ENCODE results near the gene KCNC1. TPM values are rescaled to one million over a fixed set of nuclear protein-coding genes. Genes with fewer than 3 reads are reported as not detected.

KCNC1 gene
- total RNA-seq, 1 experiment from 2014 or later = 0.20 TPM

DNA sequence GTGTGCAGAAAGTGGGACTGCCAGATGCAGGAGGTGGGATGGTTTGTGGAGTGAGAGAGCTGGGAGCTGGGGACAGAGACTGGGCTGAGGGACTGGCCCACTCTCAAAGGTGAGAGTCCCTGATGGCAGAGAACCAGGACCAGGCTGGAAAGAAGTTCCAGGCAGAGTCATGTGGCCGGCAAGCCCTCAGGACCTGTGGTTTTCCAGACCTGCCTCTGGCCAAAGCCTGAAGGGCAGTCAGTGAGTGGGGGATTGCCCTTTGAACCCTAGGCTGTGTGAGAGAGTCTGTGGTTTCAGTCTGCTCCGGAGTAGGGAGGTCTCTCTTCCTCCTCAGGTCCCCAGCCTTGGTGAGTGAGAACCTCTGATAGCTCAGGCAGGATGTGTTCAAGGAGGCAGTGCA lies 17.0 kb downstream of the KCNC1 start (continued):
- TF ChIP-seq MXD4 (CRISPR knock-in tag; IDR thresholded peaks at IDR 0.05; ENCODE audit: borderline replicate concordance) (no peak), CBFB (CRISPR knock-in tag; IDR thresholded peaks at IDR 0.05; ENCODE audit: low read depth) (no peak), CREM (CRISPR knock-in tag; IDR thresholded peaks at IDR 0.05) (no peak)
- TF ChIP-seq, protein P1, sequence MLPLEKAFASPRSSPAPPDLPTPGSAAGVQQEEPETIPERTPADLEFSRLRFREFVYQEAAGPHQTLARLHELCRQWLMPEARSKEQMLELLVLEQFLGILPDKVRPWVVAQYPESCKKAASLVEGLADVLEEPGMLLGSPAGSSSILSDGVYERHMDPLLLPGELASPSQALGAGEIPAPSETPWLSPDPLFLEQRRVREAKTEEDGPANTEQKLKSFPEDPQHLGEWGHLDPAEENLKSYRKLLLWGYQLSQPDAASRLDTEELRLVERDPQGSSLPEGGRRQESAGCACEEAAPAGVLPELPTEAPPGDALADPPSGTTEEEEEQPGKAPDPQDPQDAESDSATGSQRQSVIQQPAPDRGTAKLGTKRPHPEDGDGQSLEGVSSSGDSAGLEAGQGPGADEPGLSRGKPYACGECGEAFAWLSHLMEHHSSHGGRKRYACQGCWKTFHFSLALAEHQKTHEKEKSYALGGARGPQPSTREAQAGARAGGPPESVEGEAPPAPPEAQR (CRISPR knock-in tag; IDR thresholded peaks at IDR 0.05) = no peak

DNA sequence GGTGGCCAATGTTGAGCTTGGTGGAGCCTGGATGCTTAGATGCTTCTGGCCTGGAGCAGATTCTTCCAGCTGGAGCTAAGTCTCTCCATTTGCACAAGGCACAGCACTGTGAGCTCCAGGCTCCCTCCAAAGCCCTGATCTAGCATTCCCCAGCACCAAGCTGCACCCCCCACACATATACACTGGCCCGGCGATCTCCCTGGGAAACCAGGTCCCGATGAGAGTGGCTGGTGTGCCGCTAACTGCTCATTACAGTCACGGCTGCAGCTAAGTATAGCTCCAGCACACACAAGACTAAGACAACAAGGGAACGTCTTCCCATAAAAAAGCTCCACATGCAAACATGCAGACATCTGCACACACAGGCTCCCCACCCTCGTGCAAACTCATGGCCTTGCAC lies 17.6 kb downstream of the KCNC1 start:
- no peaks in the 10 kb centered on the region; the same call in none of the 2 replicates for H3K27me3 Mint-ChIP-seq (ENCODE audit: low read depth)
- ATAC-seq = no peak
- no peak overlapping the region for H3K4me3 Mint-ChIP-seq
- H3K36me3 Mint-ChIP-seq = no peaks in the 10 kb centered on the region
- ChIA-PET POLR2A (no interaction called here), CTCF (interaction anchor here (0.7 to 3.0 kb wide), 15 partner anchors 10 to 227 kb away, joined by 3 to 28 read pairs (median 4); partner anchors contain the start of gene KCNC1)
- H3K4me1 Mint-ChIP-seq = no peaks in the 10 kb centered on the region
- TF ChIP-seq, protein P2, sequence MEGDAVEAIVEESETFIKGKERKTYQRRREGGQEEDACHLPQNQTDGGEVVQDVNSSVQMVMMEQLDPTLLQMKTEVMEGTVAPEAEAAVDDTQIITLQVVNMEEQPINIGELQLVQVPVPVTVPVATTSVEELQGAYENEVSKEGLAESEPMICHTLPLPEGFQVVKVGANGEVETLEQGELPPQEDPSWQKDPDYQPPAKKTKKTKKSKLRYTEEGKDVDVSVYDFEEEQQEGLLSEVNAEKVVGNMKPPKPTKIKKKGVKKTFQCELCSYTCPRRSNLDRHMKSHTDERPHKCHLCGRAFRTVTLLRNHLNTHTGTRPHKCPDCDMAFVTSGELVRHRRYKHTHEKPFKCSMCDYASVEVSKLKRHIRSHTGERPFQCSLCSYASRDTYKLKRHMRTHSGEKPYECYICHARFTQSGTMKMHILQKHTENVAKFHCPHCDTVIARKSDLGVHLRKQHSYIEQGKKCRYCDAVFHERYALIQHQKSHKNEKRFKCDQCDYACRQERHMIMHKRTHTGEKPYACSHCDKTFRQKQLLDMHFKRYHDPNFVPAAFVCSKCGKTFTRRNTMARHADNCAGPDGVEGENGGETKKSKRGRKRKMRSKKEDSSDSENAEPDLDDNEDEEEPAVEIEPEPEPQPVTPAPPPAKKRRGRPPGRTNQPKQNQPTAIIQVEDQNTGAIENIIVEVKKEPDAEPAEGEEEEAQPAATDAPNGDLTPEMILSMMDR (IDR thresholded peaks at IDR 0.05) = no peak
- no peak for TF ChIP-seq NFATC4 (CRISPR knock-in tag; IDR thresholded peaks at IDR 0.05)
- TF ChIP-seq, protein P3, sequence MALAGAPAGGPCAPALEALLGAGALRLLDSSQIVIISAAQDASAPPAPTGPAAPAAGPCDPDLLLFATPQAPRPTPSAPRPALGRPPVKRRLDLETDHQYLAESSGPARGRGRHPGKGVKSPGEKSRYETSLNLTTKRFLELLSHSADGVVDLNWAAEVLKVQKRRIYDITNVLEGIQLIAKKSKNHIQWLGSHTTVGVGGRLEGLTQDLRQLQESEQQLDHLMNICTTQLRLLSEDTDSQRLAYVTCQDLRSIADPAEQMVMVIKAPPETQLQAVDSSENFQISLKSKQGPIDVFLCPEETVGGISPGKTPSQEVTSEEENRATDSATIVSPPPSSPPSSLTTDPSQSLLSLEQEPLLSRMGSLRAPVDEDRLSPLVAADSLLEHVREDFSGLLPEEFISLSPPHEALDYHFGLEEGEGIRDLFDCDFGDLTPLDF (CRISPR knock-in tag; IDR thresholded peaks at IDR 0.05) = no peak
- TF ChIP-seq, protein P4, sequence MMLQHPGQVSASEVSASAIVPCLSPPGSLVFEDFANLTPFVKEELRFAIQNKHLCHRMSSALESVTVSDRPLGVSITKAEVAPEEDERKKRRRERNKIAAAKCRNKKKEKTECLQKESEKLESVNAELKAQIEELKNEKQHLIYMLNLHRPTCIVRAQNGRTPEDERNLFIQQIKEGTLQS (CRISPR knock-in tag; conservative IDR thresholded peaks at IDR 0.05) = no peak
- no peak for TF ChIP-seq ZNF317 (CRISPR knock-in tag; IDR thresholded peaks at IDR 0.05; ENCODE audit: borderline replicate concordance, low read depth)
- TF ChIP-seq SMAD4 (CRISPR knock-in tag; IDR thresholded peaks at IDR 0.05) = no peak
- no peak for TF ChIP-seq FOXK1 (CRISPR knock-in tag; IDR thresholded peaks at IDR 0.05)
- TF ChIP-seq, protein P5, sequence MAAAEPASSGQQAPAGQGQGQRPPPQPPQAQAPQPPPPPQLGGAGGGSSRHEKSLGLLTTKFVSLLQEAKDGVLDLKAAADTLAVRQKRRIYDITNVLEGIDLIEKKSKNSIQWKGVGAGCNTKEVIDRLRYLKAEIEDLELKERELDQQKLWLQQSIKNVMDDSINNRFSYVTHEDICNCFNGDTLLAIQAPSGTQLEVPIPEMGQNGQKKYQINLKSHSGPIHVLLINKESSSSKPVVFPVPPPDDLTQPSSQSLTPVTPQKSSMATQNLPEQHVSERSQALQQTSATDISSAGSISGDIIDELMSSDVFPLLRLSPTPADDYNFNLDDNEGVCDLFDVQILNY (CRISPR knock-in tag; IDR thresholded peaks at IDR 0.05) = no peak
- TF ChIP-seq ZNF232 (CRISPR knock-in tag; IDR thresholded peaks at IDR 0.05) = no peak
- TF ChIP-seq GRHL2 (CRISPR knock-in tag; IDR thresholded peaks at IDR 0.05; ENCODE audit: insufficient replicate concordance, severe bottlenecking) = no peak
- no peak for TF ChIP-seq FOXP1 (CRISPR knock-in tag; IDR thresholded peaks at IDR 0.05; ENCODE audit: borderline replicate concordance)
- TF ChIP-seq, protein P6, sequence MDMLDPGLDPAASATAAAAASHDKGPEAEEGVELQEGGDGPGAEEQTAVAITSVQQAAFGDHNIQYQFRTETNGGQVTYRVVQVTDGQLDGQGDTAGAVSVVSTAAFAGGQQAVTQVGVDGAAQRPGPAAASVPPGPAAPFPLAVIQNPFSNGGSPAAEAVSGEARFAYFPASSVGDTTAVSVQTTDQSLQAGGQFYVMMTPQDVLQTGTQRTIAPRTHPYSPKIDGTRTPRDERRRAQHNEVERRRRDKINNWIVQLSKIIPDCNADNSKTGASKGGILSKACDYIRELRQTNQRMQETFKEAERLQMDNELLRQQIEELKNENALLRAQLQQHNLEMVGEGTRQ (CRISPR knock-in tag; IDR thresholded peaks at IDR 0.05) = no peak
- no peak for DNase-seq (ENCODE audit: low spot score)
- no peak overlapping the region for H3K27ac Mint-ChIP-seq
- H3K9me3 Mint-ChIP-seq = no peaks in the 10 kb centered on the region

DNA sequence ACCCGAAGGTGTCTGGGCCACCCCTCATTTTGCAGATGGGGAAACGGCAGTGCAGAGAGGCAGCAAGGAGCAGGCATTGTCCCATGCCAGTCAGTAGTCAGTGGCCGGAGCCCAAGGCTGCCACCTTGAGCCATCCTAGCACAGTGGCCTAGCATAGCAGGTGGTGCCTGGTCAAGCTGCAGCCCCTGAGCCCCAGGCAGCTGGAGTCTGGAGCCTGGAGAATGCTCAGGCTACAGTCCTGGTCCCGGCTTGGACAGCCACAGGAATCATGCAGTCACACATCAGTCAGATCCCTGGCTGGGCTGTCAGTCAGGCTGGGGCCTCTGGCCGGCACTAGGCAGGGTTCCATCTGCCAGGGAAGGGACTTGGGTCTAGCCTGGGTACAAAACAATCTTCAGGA lies 18.6 kb downstream of the KCNC1 start:
- Mint-ChIP-seq H3K36me3 (no peaks in the 10 kb centered on the region), H3K4me1 (no peaks in the 10 kb centered on the region), H3K4me3 (no peak overlapping the region), H3K27me3 (ENCODE audit: low read depth) (no peaks in the 10 kb centered on the region; the same call in none of the 2 replicates), H3K9me3 (no peaks in the 10 kb centered on the region), H3K27ac (no peak overlapping the region)
- POLR2A ChIA-PET = no interaction called here
- ATAC-seq (no peak), DNase-seq (ENCODE audit: low spot score) (no peak)
- TF ChIP-seq CREB1 (CRISPR knock-in tag; IDR thresholded peaks at IDR 0.05) (no peak), JAZF1 (CRISPR knock-in tag; IDR thresholded peaks at IDR 0.05) (no peak), RORB (CRISPR knock-in tag; IDR thresholded peaks at IDR 0.05) (no peak), ZNF423 (CRISPR knock-in tag; IDR thresholded peaks at IDR 0.05) (no peak), ESRRA (CRISPR knock-in tag; IDR thresholded peaks at IDR 0.05; ENCODE audit: borderline replicate concordance) (no peak), ZNF232 (CRISPR knock-in tag; IDR thresholded peaks at IDR 0.05) (no peak), FOXJ3 (CRISPR knock-in tag; IDR thresholded peaks at IDR 0.05; ENCODE audit: borderline replicate concordance) (no peak), TEAD4 (CRISPR knock-in tag; IDR thresholded peaks at IDR 0.05) (no peak)
- CTCF ChIA-PET = interaction anchor here (1.1 to 3.0 kb wide), 11 partner anchors 9 to 220 kb away, joined by 3 to 28 read pairs (median 7); partner anchors contain the start of gene KCNC1
